ENCODE measurements around the gene FKBP6.

FKBP6 gene

GRCh38 chr7:73382934-73383503 is 55.1 kb downstream of the FKBP6 start:
- no peak overlapping the region for H3K27ac ChIP-seq (ENCODE audit: low read length)
- no peaks in the 10 kb centered on the region for H3K27me3 ChIP-seq (replicated peaks; ENCODE audit: insufficient read depth, low read length)
- TF ChIP-seq EZH2 (optimal IDR thresholded peaks at IDR 0.05; ENCODE audit: low read depth, low read length) (no peak), CTCF (IDR thresholded peaks at IDR 0.05; ENCODE audit: low read length) (no peak), EZH2phosphoT487 (IDR thresholded peaks at IDR 0.05; ENCODE audit: low read length) (no peak)
- no peak overlapping the region for H3K4me3 ChIP-seq (ENCODE audit: low read length)
- no peaks in the 10 kb centered on the region for H3K79me2 ChIP-seq (ENCODE audit: low read length)
- no peaks in the 10 kb centered on the region for H3K4me1 ChIP-seq (ENCODE audit: low read length)
- DNase-seq = no peak
- no peak overlapping the region for H3K4me2 ChIP-seq (ENCODE audit: low read depth, low read length)
- H4K20me1 ChIP-seq (ENCODE audit: insufficient read depth, low read length) = no peaks in the 10 kb centered on the region
- no peaks in the 10 kb centered on the region for H3K9me3 ChIP-seq (replicated peaks; ENCODE audit: insufficient read depth, low read length)
- no peaks in the 10 kb centered on the region for H3F3A ChIP-seq (ENCODE audit: insufficient read depth, low read length)
- H3K36me3 ChIP-seq (replicated peaks; ENCODE audit: insufficient read depth, low read length) = no peaks in the 10 kb centered on the region
- no peaks in the 10 kb centered on the region for H3K9me2 ChIP-seq (replicated peaks; ENCODE audit: insufficient read depth, low read length)
- H2AFZ ChIP-seq (ENCODE audit: low read length) = no peak overlapping the region
- H3K9ac ChIP-seq (ENCODE audit: low read length) = no peak overlapping the region

GRCh38 chr7:73387221-73387828 is 59.4 kb downstream of the FKBP6 start:
- Histone ChIP-seq H3K4me2 (ENCODE audit: low read depth, low read length) (no peak overlapping the region), H3K9me2 (replicated peaks; ENCODE audit: insufficient read depth, low read length) (no peaks in the 10 kb centered on the region), H4K20me1 (ENCODE audit: insufficient read depth, low read length) (no peaks in the 10 kb centered on the region), H3F3A (ENCODE audit: insufficient read depth, low read length) (no peaks in the 10 kb centered on the region), H3K9me3 (replicated peaks; ENCODE audit: insufficient read depth, low read length) (no peaks in the 10 kb centered on the region), H3K4me1 (ENCODE audit: low read length) (no peaks in the 10 kb centered on the region), H3K4me3 (ENCODE audit: low read length) (no peak overlapping the region), H3K79me2 (ENCODE audit: low read length) (no peaks in the 10 kb centered on the region), H3K9ac (ENCODE audit: low read length) (no peak overlapping the region), H2AFZ (ENCODE audit: low read length) (no peak overlapping the region), H3K36me3 (replicated peaks; ENCODE audit: insufficient read depth, low read length) (no peaks in the 10 kb centered on the region), H3K27ac (ENCODE audit: low read length) (no peak overlapping the region), H3K27me3 (replicated peaks; ENCODE audit: insufficient read depth, low read length) (no peaks in the 10 kb centered on the region)
- TF ChIP-seq EZH2phosphoT487 (IDR thresholded peaks at IDR 0.05; ENCODE audit: low read length) (no peak), EZH2 (optimal IDR thresholded peaks at IDR 0.05; ENCODE audit: low read depth, low read length) (no peak), CTCF (IDR thresholded peaks at IDR 0.05; ENCODE audit: low read length) (no peak)
- DNase-seq = no peak

- no peaks in the 10 kb centered on the region for H3K4me1 ChIP-seq (ENCODE audit: low read length)
Measured at GRCh38 chr7:73387908-73388414, 60.0 kb downstream of the FKBP6 start.

More at GRCh38 chr7:73387908-73388414, 60.0 kb downstream of the FKBP6 start:
- Histone ChIP-seq H3K79me2 (ENCODE audit: low read length) (no peaks in the 10 kb centered on the region), H3K4me2 (ENCODE audit: low read depth, low read length) (no peak overlapping the region), H3K27ac (ENCODE audit: low read length) (no peak overlapping the region), H4K20me1 (ENCODE audit: insufficient read depth, low read length) (no peaks in the 10 kb centered on the region), H3K9me2 (replicated peaks; ENCODE audit: insufficient read depth, low read length) (no peaks in the 10 kb centered on the region), H2AFZ (ENCODE audit: low read length) (no peak overlapping the region), H3K27me3 (replicated peaks; ENCODE audit: insufficient read depth, low read length) (no peaks in the 10 kb centered on the region), H3K4me3 (ENCODE audit: low read length) (no peak overlapping the region), H3K36me3 (replicated peaks; ENCODE audit: insufficient read depth, low read length) (no peaks in the 10 kb centered on the region), H3F3A (ENCODE audit: insufficient read depth, low read length) (no peaks in the 10 kb centered on the region), H3K9ac (ENCODE audit: low read length) (no peak overlapping the region), H3K9me3 (replicated peaks; ENCODE audit: insufficient read depth, low read length) (no peaks in the 10 kb centered on the region)
- TF ChIP-seq EZH2phosphoT487 (IDR thresholded peaks at IDR 0.05; ENCODE audit: low read length) = no peak
- no peak for TF ChIP-seq CTCF (IDR thresholded peaks at IDR 0.05; ENCODE audit: low read length)
- TF ChIP-seq EZH2 (optimal IDR thresholded peaks at IDR 0.05; ENCODE audit: low read depth, low read length) = no peak
- no peak for DNase-seq
